ENCODE data around the gene FAM83E. TPM values are rescaled to one million over a fixed set of nuclear protein-coding genes. Genes with fewer than 3 reads are reported as not detected.
A peak's percentile ranks its signal among the peaks of the same experiment; 100 is the strongest.

Gene FAM83E
- polyA plus RNA-seq, 3 donors = not detected

GRCh38 chr19:48613852-48614435, 932 bp downstream of the FAM83E start:
- Histone ChIP-seq H3K4me2 (replicated peaks; ENCODE audit: extremely low read depth, low read length, poor library complexity, severe bottlenecking) (no peak overlapping the region), H3K4me1 (ENCODE audit: control insufficient read depth in 1 of 2, insufficient read depth in 2 of 2, low read length in 2 of 2) (peaks cover 16 to 23% of the 10 kb centered on the region in 2 donors), H4K20me1 (ENCODE audit: insufficient read depth, low read length) (peaks cover 41% of the 10 kb centered on the region), H3K79me2 (ENCODE audit: insufficient read depth, low read length) (peaks cover 29% of the 10 kb centered on the region), H3K9me3 (replicated peaks in 1 of 2; ENCODE audit: control insufficient read depth in 1 of 2, insufficient read depth in 1 of 2, low read length in 2 of 2) (no peaks in the 10 kb centered on the region), H2AFZ (ENCODE audit: insufficient read depth, low read depth, low read length, poor library complexity, severe bottlenecking) (no peak overlapping the region), H3K36me3 (replicated peaks in 1 of 2; ENCODE audit: control insufficient read depth in 1 of 2, insufficient read depth in 2 of 2, low read length in 2 of 2) (peaks cover 30 to 31% of the 10 kb centered on the region in 2 donors), H3K4me3 (replicated peaks in 1 of 3; ENCODE audit: low read depth in 2 of 3, low read length in 3 of 3) (no peak overlapping the region), H3K27me3 (ENCODE audit: control insufficient read depth in 2 of 2, insufficient read depth in 2 of 2, low read length in 2 of 2) (no peaks in the 10 kb centered on the region), H3K9ac (ENCODE audit: insufficient read depth, low read length, poor library complexity, severe bottlenecking) (no peak overlapping the region), H3K27ac (ENCODE audit: low read depth in 1 of 2, low read length in 2 of 2) (peak overlapping the region in 1 of 2 donors; percentile 14)
- WGBS (ENCODE audit: insufficient coverage) = 90% methylated on average over 12 of the region's 13 CpGs
- peaks cover 0 to 2% (median 2%) of the 10 kb centered on the region in 3 donors for H3K27me3 Mint-ChIP-seq (ENCODE audit: low read depth in 3 of 3)
- H3K4me1 Mint-ChIP-seq = peaks cover 22% of the 10 kb centered on the region
- peaks cover 0 to 3% (median 0%) of the 10 kb centered on the region in 7 donors for H3K9me3 Mint-ChIP-seq
- intact Hi-C loops (cut with micrococcal nuclease) = no loop called here
- peaks cover 27 to 30% of the 10 kb centered on the region in 2 donors for H3K36me3 Mint-ChIP-seq
- DNase-seq = no peak
- peak overlapping the region in 6 of 7 donors; percentile 1 to 81 (median 42) for H3K27ac Mint-ChIP-seq
- no peak overlapping the region for H3K4me3 Mint-ChIP-seq
- TF ChIP-seq CTCF (IDR thresholded peaks at IDR 0.05) = no peak

GRCh38 chr19:48613024-48613851, 1.6 kb downstream of the FAM83E start:
- Mint-ChIP-seq H3K27ac (peak overlapping the region in 2 of 7 donors; percentile 53 to 65), H3K9me3 (peaks cover 0 to 3% (median 0%) of the 10 kb centered on the region in 7 donors), H3K27me3 (ENCODE audit: low read depth in 3 of 3) (peaks cover 1 to 3% (median 2%) of the 10 kb centered on the region in 3 donors), H3K4me1 (peaks cover 24% of the 10 kb centered on the region), H3K4me3 (no peak overlapping the region), H3K36me3 (peaks cover 27 to 30% of the 10 kb centered on the region in 2 donors)
- H3K9me3 ChIP-seq (replicated peaks in 1 of 2; ENCODE audit: control insufficient read depth in 1 of 2, insufficient read depth in 1 of 2, low read length in 2 of 2) = no peaks in the 10 kb centered on the region
- peaks cover 21% of the 10 kb centered on the region for H3K79me2 ChIP-seq (ENCODE audit: insufficient read depth, low read length)
- TF ChIP-seq CTCF (IDR thresholded peaks at IDR 0.05) = no peak
- no peak overlapping the region for H3K4me2 ChIP-seq (replicated peaks; ENCODE audit: extremely low read depth, low read length, poor library complexity, severe bottlenecking)
- no peak overlapping the region for H3K9ac ChIP-seq (ENCODE audit: insufficient read depth, low read length, poor library complexity, severe bottlenecking)
- H3K4me3 ChIP-seq (replicated peaks in 1 of 3; ENCODE audit: low read depth in 2 of 3, low read length in 3 of 3) = no peak overlapping the region
- peaks cover 16 to 25% of the 10 kb centered on the region in 2 donors for H3K4me1 ChIP-seq (ENCODE audit: control insufficient read depth in 1 of 2, insufficient read depth in 2 of 2, low read length in 2 of 2)
- intact Hi-C loops (cut with micrococcal nuclease) = no loop called here
- H3K27ac ChIP-seq (ENCODE audit: low read depth in 1 of 2, low read length in 2 of 2) = peak overlapping the region in 1 of 2 donors; percentile 14
- H3K27me3 ChIP-seq (ENCODE audit: control insufficient read depth in 2 of 2, insufficient read depth in 2 of 2, low read length in 2 of 2) = no peaks in the 10 kb centered on the region
- H4K20me1 ChIP-seq (ENCODE audit: insufficient read depth, low read length) = peaks cover 40% of the 10 kb centered on the region
- WGBS (ENCODE audit: insufficient coverage) = 91% methylated on average over 37 of the region's 39 CpGs
- DNase-seq = no peak
- H2AFZ ChIP-seq (ENCODE audit: insufficient read depth, low read depth, low read length, poor library complexity, severe bottlenecking) = no peak overlapping the region
- H3K36me3 ChIP-seq (replicated peaks in 1 of 2; ENCODE audit: control insufficient read depth in 1 of 2, insufficient read depth in 2 of 2, low read length in 2 of 2) = peaks cover 30 to 31% of the 10 kb centered on the region in 2 donors
